Hematopoietic multipotent progenitor cell treated with erythropoietin and hydrocortisone succinate and interleukin-3 and kit ligand, for 17 days (in vitro differentiated cells): Measurements from ENCODE around the gene HEBP2.

ENCODE experiments used
- DNase-seq: peaks from one replicate; pipeline ENCODE4 v3.0.0-alpha.2; 2015; ENCODE audit warnings: low spot score

The HEBP2 gene

DNA sequence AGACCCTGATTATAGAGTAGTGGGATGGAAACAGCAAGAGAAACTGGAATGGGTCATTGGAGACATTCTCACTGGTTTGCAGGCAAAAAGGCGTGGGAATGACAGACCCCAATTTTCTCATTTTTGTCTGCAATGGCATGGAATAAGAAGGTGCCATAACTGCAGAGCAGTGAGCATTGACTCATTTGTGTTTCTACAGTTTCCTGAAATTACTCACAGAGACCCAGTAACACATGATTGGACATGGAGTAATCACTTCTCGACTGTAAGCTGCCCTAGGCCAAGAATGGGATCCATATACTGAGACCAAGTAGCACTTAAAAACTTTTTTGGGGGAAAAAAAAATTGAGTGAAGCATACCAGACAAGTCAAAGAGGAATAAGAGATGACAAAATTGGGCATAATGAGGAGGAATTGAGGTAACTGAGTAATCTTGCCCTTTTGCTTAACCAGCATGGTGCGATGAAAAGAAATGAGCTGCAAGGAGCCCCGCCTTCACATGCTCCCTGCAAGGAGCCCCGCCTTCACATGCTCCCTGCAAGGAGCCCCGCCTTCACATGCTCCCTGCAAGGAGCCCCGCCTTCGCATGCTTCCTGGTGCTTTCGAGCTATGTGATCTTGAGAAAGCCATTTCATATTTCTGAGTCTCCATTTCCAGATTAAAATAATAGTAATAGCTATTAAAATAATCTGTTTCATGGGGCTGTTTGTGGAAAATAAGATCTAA lies 51.1 kb downstream of the HEBP2 start:
- DNase-seq, result no peak

DNA sequence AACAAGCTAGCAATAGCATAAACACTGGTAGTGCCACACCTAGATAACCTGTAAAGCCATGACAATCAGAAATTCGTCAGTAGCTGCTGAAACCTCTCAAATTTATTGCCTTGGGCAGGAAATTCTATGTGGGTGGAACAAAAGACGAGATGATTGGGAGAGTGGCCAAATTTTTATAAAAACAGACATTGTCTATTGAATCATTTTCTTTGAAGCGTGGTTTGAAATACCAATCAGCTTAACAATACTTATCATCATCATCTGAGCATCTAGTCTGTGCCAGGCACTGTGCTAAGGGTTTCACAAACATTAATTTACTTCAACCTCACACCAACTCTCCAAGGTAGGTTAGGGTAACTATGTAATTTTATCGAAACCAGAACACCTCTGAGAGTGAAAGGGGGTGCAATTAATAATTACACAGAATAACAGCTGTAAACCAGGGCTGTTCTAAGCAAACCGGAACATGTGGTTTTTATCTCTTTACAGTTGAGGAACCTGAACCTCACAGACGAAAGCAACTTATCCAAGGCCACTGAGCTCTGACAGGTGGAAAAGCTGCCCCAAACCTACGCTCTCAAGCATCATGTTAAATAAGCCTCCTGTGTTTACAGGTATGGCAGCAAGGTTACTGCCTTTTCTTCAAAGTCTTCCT lies 51.9 kb downstream of the HEBP2 start:
- no peak for DNase-seq

DNA sequence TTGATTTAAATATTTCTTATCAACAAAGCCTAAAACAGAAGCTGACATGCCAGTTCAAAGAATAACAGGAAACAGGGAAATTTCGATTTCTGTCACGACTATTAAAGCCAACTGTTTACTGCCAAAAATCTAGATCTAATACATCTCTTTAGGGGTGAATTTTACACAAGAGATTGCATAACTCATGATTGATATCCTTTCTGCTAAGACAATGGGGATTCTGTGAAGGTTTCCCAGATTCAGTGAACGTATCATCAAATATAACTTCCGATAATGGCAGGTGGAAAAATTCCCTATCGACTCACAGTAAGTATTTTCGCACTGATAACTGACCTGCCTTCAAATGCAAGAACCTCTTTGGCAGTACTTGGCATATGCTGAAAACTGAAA lies 52.4 kb downstream of the HEBP2 start:
- DNase-seq, result no peak

DNA sequence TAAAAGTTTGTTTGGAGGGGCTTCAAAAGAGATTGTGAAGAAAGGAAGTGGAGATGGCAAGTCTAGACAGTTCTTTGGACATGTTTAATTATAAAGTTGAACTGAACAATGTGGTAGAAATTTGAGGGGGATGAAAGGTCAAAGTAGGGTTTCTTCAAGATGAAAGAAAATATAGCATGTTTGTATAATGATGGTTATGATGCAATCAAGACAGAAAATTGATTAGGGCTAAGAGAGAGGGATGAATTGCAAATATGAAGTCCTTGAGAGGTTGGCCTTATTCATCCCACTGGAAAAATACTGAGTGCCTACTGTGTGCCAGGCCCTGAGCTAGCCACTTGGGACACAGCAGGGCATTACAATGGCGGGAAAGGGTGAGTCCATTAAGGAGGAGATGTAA lies 57.6 kb downstream of the HEBP2 start:
- DNase-seq, result no peak

DNA sequence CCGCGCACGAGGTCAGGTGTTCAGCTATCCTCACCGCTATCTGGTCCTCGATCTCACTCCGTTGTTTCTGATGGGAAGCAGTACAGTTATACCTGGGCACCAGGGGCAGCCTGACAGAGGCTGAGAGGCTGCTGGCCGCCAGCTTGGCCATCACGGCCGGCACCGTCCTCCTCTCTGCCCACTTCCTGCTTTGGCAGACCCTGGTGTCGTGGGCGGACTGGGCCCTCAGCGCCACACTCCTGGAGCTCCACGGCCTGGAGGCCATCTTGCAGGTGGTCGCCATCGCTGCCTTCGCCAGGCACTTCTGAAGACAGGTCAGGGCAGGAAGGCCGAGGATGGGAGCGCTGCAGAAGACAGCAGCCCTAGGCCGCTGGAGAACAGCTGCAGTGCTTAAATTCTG lies 60.1 kb downstream of the HEBP2 start:
- DNase-seq, result no peak

DNA sequence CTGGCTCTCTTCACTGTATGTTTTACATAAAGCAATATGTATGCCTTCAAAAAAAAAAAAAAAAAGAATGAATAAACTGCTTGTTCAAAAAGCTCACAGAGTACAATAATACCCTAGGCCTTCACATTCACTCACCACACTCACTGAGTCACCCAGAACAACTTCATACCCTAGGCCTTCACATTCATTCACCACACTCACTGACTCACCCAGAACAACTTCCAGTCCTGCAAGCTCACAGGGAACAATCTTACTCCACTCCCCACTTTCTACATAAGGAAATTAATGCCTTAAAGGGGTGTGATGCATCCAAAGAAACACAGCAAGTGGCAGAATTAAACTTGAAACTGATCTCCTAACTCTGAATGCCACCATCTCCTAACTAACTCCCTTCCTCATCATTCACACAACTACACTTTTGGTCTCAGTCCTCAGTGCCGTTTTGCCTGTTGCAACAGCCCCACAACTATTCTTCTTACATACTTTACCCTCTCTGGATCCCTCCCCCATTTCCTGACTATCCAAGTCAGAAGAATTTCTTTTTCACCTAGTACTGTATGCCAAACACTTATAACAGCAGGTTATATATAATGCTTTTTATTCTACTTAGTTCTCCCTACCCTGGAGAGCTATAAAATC lies 61.1 kb downstream of the HEBP2 start:
- DNase-seq, result no peak

DNA sequence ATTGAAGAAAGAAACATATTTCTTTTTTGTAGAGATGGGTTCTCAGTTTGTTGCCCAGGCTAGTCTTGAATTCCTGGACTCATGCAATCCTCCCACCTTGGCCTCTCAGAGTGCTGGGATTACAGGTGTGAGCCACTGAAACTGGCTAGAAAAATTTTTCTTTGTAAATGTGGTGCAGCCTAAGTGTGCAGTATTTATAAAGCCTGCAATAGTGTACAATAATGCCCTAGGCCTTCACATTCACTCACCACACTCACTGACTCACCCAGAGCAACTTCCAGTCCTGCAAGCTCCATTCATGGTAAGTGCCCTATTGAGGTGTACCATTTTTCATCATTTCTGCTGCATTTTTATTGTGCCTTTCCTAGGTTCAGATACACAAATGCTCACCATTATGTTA lies 63.9 kb downstream of the HEBP2 start:
- DNase-seq, result no peak

DNA sequence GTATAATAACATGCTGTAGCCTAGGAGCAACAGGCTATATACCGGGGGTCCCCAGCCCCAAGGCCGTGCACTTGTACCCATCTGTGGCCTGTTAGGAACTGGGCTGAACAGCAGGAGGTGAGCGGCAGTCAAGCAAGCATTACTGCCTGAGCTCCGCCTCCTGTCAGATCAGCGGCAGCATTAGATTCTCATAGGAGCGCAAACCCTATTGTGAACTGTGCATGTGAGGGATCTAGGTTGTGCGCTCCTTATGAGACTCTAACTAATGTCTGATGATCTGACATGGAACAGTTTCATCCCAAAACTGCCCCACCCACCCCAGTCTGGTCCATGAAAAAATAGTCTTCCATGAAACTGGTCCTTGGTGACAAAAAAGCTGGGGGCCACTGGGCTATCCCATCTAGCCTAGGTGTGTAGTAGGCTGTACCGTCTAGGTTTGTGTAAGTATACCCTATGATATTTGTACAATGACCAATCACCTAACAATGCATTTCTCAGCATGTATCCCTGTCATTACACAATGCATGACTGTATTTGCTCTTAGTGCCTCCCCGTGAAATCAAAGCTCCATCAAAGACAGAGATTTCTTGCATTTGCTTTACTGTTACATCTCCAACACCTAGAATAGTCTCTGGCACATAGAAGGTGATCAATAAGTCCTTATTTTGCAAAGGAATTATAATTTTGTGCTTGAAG lies 64.4 kb downstream of the HEBP2 start:
- DNase-seq, result no peak
